H1 (cell line): ENCODE data around the gene TAS1R1. TPM values are rescaled to one million over a fixed set of nuclear protein-coding genes. Genes with fewer than 3 reads are reported as not detected.

Experiments used
- CTCF ChIA-PET: fragments of 300-600 bp; sonication (Branson Sonifier 250); formaldehyde crosslinking; loops from one replicate; lab custom pipeline; 2021; ENCODE audit not compliant: partially characterized antibody; lab: Charles Lee
- POLR2A ChIA-PET: fragments of 300-600 bp; sonication (Branson Sonifier 250); formaldehyde crosslinking; loops from one replicate; lab custom pipeline; 2021; ENCODE audit warnings: inconsistent platforms; ENCODE audit not compliant: partially characterized antibody; lab: Charles Lee
- DNase-seq, 2 experiments: peaks; one replicate each; pipeline versions ENCODE4 v3.0.0 to v3.0.0-alpha.2; 2010 to 2022; ENCODE audit warnings: low spot score in 2 of 2, low read depth in 1 of 2, mixed read lengths in 1 of 2
- FAIRE-seq: peaks from 2 replicates; lab custom pipeline; 2011; peaks lifted over from hg19 to GRCh38; lab: Jason Lieb, UNC
- H2AFZ ChIP-seq: 2 replicates; pipeline ENCODE4 v1.8.1; 2012; ENCODE audit warnings: low read length, inconsistent platforms
- H2AK5ac ChIP-seq: 2 replicates; pipeline ENCODE4 v1.6.1; 2013; ENCODE audit warnings: low read depth, low read length
- H2BK120ac ChIP-seq: replicated peaks from 2 replicates; pipeline ENCODE3; 2013; ENCODE audit warnings: low read depth, low read length, inconsistent platforms
- H2BK12ac ChIP-seq: 2 replicates; pipeline ENCODE4 v1.6.1; 2013; ENCODE audit warnings: low read depth, low read length
- H2BK15ac ChIP-seq: 2 replicates; pipeline ENCODE4 v1.6.1; 2013; ENCODE audit warnings: low read length
- H2BK20ac ChIP-seq: 2 replicates; pipeline ENCODE4 v1.6.1; 2013; ENCODE audit warnings: low read length
- H2BK5ac ChIP-seq: 2 replicates; pipeline ENCODE4 v1.6.1; 2013; ENCODE audit warnings: low read depth, low read length
- H3K14ac ChIP-seq: 2 replicates; pipeline ENCODE4 v1.6.1; 2013; ENCODE audit warnings: inconsistent platforms; ENCODE audit not compliant: insufficient read length
- H3K18ac ChIP-seq: 2 replicates; pipeline ENCODE4 v1.6.1; 2013; ENCODE audit warnings: low read length; ENCODE audit errors: extremely low read depth
- H3K23ac ChIP-seq: 2 replicates; pipeline ENCODE4 v1.6.1; 2013; ENCODE audit warnings: inconsistent platforms; ENCODE audit not compliant: insufficient read length
- H3K23me2 ChIP-seq: 2 replicates; pipeline ENCODE4 v1.6.1; 2013; ENCODE audit warnings: low read depth, low read length
- H3K27ac ChIP-seq: 2 replicates; pipeline ENCODE4 v1.6.1; 2011; ENCODE audit warnings: low read depth, low read length, inconsistent platforms
- H3K27me3 ChIP-seq, 4 experiments: replicated peaks in 1 of 4; 1 replicate in 1 of 4; 2 replicates in 3 of 4; pipeline versions ENCODE4 v1.6.1 to v1.8.1; 2011 to 2013; ENCODE audit warnings: low read length in 3 of 4, mild to moderate bottlenecking in 3 of 4, inconsistent platforms in 2 of 4, mixed read lengths in 2 of 4, moderate library complexity in 1 of 4; ENCODE audit not compliant: control insufficient read depth in 3 of 4, insufficient read depth in 3 of 4; ENCODE audit errors: extremely low read depth in 1 of 4
- H3K36me3 ChIP-seq, 4 experiments: 2 replicates each; pipeline versions ENCODE4 v1.6.1 to v1.8.1; 2011 to 2013; ENCODE audit warnings: mild to moderate bottlenecking in 4 of 4, low read length in 3 of 4, moderate library complexity in 2 of 4, control low read depth in 1 of 4, inconsistent platforms in 1 of 4; ENCODE audit not compliant: insufficient read depth in 4 of 4, control insufficient read depth in 2 of 4
- H3K4ac ChIP-seq: replicated peaks from 2 replicates; pipeline ENCODE3; 2013; ENCODE audit warnings: low read length, low read depth, mixed read lengths, inconsistent platforms; ENCODE audit not compliant: insufficient read length
- H3K4me1 ChIP-seq, 4 experiments: replicated peaks in 1 of 4; 1 replicate in 1 of 4; 2 replicates in 3 of 4; pipeline versions ENCODE4 v1.6.1 to v1.8.1; 2011 to 2013; ENCODE audit warnings: low read length in 3 of 4, inconsistent platforms in 2 of 4, mixed read lengths in 1 of 4; ENCODE audit not compliant: insufficient read depth in 4 of 4, control insufficient read depth in 3 of 4
- H3K4me2 ChIP-seq, 2 experiments: 2 replicates each; pipeline versions ENCODE4 v1.6.1 to v1.8.1; 2011 to 2013; ENCODE audit warnings: low read depth in 2 of 2, low read length in 2 of 2, control low read depth in 1 of 2, inconsistent platforms in 1 of 2, mild to moderate bottlenecking in 1 of 2; ENCODE audit not compliant: insufficient read depth in 1 of 2
- H3K4me3 ChIP-seq, 4 experiments: fragments of 200-600, 300-600 bp in 1 of 4; sonication (generic), shearing (Covaris generic), sonication (Bioruptor Twin) in 1 of 4; 2 replicates each; pipeline versions ENCODE4 v1.5.1 to v1.8.1; 2011 to 2016; ENCODE audit warnings: low read length in 4 of 4, low read depth in 3 of 4, control low read depth in 2 of 4, inconsistent platforms in 2 of 4, mild to moderate bottlenecking in 2 of 4, mixed read lengths in 1 of 4, moderate library complexity in 1 of 4; ENCODE audit not compliant: insufficient read depth in 2 of 4; ENCODE audit errors: extremely low read depth in 1 of 4
- H3K56ac ChIP-seq: replicated peaks from 2 replicates; pipeline ENCODE3; 2013; ENCODE audit warnings: low read depth, mild to moderate bottlenecking, mixed read lengths, low read length, inconsistent platforms; ENCODE audit not compliant: insufficient read length
- H3K79me1 ChIP-seq: 2 replicates; pipeline ENCODE4 v1.6.1; 2013; ENCODE audit warnings: low read depth, low read length, control low read depth
- H3K79me2 ChIP-seq, 2 experiments: 2 replicates each; pipeline versions ENCODE4 v1.6.1 to v1.8.1; 2012 to 2013; ENCODE audit warnings: low read length in 2 of 2, mild to moderate bottlenecking in 2 of 2, inconsistent platforms in 1 of 2; ENCODE audit not compliant: insufficient read depth in 2 of 2, control insufficient read depth in 1 of 2
- H3K9ac ChIP-seq, 4 experiments: replicated peaks in 1 of 4; 1 replicate in 1 of 4; 2 replicates in 3 of 4; pipeline versions ENCODE4 v1.6.1 to v1.8.1; 2011 to 2013; ENCODE audit warnings: low read depth in 3 of 4, low read length in 3 of 4, control low read depth in 2 of 4, mild to moderate bottlenecking in 2 of 4, moderate library complexity in 2 of 4, inconsistent platforms in 1 of 4; ENCODE audit errors: extremely low read depth in 1 of 4
- H3K9me3 ChIP-seq, 2 experiments: 2 replicates each; pipeline versions ENCODE4 v1.6.1 to v1.8.1; 2012 to 2013; ENCODE audit warnings: mild to moderate bottlenecking in 2 of 2, moderate library complexity in 2 of 2, control low read depth in 1 of 2, inconsistent platforms in 1 of 2, low read depth in 1 of 2, low read length in 1 of 2, mixed read lengths in 1 of 2; ENCODE audit not compliant: insufficient read depth in 2 of 2
- H4K20me1 ChIP-seq, 2 experiments: replicated peaks in 1 of 2; 2 replicates each; pipeline versions ENCODE3 to v1.8.1; 2011 to 2013; ENCODE audit warnings: inconsistent platforms in 2 of 2, low read length in 2 of 2, mild to moderate bottlenecking in 1 of 2; ENCODE audit not compliant: insufficient read depth in 2 of 2, control insufficient read depth in 1 of 2
- H4K5ac ChIP-seq: 2 replicates; pipeline ENCODE4 v1.6.1; 2013; ENCODE audit warnings: low read length, low read depth, mixed read lengths, inconsistent platforms; ENCODE audit not compliant: insufficient read length
- H4K8ac ChIP-seq: 2 replicates; pipeline ENCODE4 v1.8.0; 2013; ENCODE audit warnings: mild to moderate bottlenecking, moderate library complexity, low read length, inconsistent platforms; ENCODE audit not compliant: insufficient read depth; ENCODE audit errors: extremely low read depth
- H4K91ac ChIP-seq: replicated peaks from 2 replicates; pipeline ENCODE3; 2013; ENCODE audit warnings: low read length, mixed read lengths, inconsistent platforms; ENCODE audit not compliant: insufficient read length
- CBX8 ChIP-seq: fragments of 300-800, 300-1000 bp; sonication (generic); IDR thresholded peaks from 2 replicates; pipeline ENCODE4 v1.7.1; 2016; ENCODE audit warnings: low read depth, low read length, borderline replicate concordance
- SIX5 ChIP-seq: IDR thresholded peaks from 2 replicates; pipeline ENCODE4 v1.6.1; 2011; ENCODE audit warnings: mild to moderate bottlenecking, low read depth, low read length
- SP2 ChIP-seq: IDR thresholded peaks from 2 replicates; pipeline ENCODE4 v1.6.1; 2012; ENCODE audit warnings: mild to moderate bottlenecking, low read length, inconsistent platforms
- TEAD4 ChIP-seq: IDR thresholded peaks from 2 replicates; pipeline ENCODE4 v1.6.1; 2012; ENCODE audit warnings: low read depth, low read length, inconsistent platforms, mixed read lengths
- WGBS, 2 experiments: shearing (Covaris generic) in 1 of 2; methylation state at CpG; one replicate each; pipeline versions ENCODE4 v1.1.6 to v1.1.7; 2013 to 2015; ENCODE audit warnings: low lambda C conversion rate in 2 of 2, mixed read lengths in 2 of 2, inconsistent platforms in 1 of 2, low coverage in 1 of 2, missing lambda C conversion rate in 1 of 2; ENCODE audit not compliant: insufficient replicate concordance in 2 of 2, insufficient coverage in 1 of 2, insufficient read length in 1 of 2; ENCODE audit errors: extremely low coverage in 1 of 2, missing lambda C conversion rate in 1 of 2; 5-methylcytosine and 5-hydroxymethylcytosine counted together
- polyA plus RNA-seq, 7 experiments: library from polyadenylated mRNA; depleted of rRNA in 3 of 7; stranded (reverse) in 5 of 7; unstranded in 2 of 7; fragments of >200 nt in 5 of 7; fragments of 200-250 nt in 2 of 7; gene quantifications; 1 replicate in 5 of 7; 2 replicates in 1 of 7; 4 replicates in 1 of 7; pipeline versions ENCODE4 v1.2.1 to v1.2.3, GENCODE V29; 2011 to 2013; ENCODE audit warnings: missing spikeins in 2 of 7, mixed read lengths in 2 of 7
- total RNA-seq: library from RNA; stranded (reverse); fragmentation: NEBNext Ultra II Directional; extraction: Animal tissue kit (Norgen Biotek cat#: 25700); gene quantifications from 2 replicates; pipeline ENCODE4 v1.2.1, GENCODE V29; 2021

TAS1R1 gene
- total and polyA plus RNA-seq, 2 of the 8 experiments (the other 6 are each of a cell fraction or from before 2014, with no cell fraction given), result 0.26 TPM; not detected in 1

GRCh38 chr1:6621429-6622391, 66.6 kb downstream of the TAS1R1 start:
- no peak overlapping the region for H3K9ac ChIP-seq
- peaks cover 16 to 67% (median 34%) of the 10 kb centered on the region in 4 experiments for H3K36me3 ChIP-seq
- no peak overlapping the region for H3K14ac ChIP-seq
- WGBS, 2 experiments, result 93% methylated on average over 41 of the region's 41 CpGs; no CpG with 5 or more reads in 1 of the 2 experiments
- H2BK120ac ChIP-seq, result no peak overlapping the region
- FAIRE-seq, result no peak
- H2BK15ac ChIP-seq, result no peak overlapping the region
- H3K4ac ChIP-seq, result no peak overlapping the region
- H4K20me1 ChIP-seq, result peaks cover 18 to 22% of the 10 kb centered on the region in 2 experiments
- no peaks in the 10 kb centered on the region for H3K9me3 ChIP-seq
- no peak overlapping the region for H3K27ac ChIP-seq
- no peak for DNase-seq
- H2BK12ac ChIP-seq, result no peak overlapping the region
- H2AFZ ChIP-seq, result no peak overlapping the region
- no peak overlapping the region for H2BK20ac ChIP-seq
- no peak overlapping the region for H4K8ac ChIP-seq
- no peak overlapping the region for H3K4me3 ChIP-seq
- H3K56ac ChIP-seq, result no peak overlapping the region
- no peak overlapping the region for H3K18ac ChIP-seq
- ChIA-PET POLR2A (interaction anchor here (0.6 to 14.3 kb wide), 5 partner anchors 12 to 68 kb away, joined by 3 to 175 read pairs (median 5); partner anchors contain the start of gene KLHL21), CTCF (interaction anchor here (0.7 to 4.7 kb wide), 5 partner anchors 11 to 218 kb away, joined by 3 to 21 read pairs (median 9); no protein-coding TSS in a partner anchor)
- H3K23ac ChIP-seq, result no peak overlapping the region
- no peaks in the 10 kb centered on the region for H3K27me3 ChIP-seq
- H4K5ac ChIP-seq, result no peak overlapping the region
- H3K79me1 ChIP-seq, result peaks cover 3% of the 10 kb centered on the region
- no peak overlapping the region for H4K91ac ChIP-seq
- no peak overlapping the region for H3K4me2 ChIP-seq
- H2BK5ac ChIP-seq, result no peak overlapping the region
- peaks cover 4 to 63% of the 10 kb centered on the region in 2 experiments for H3K79me2 ChIP-seq
- TF ChIP-seq CBX8 (no peak), TEAD4 (no peak), SP2 (no peak), SIX5 (no peak)
- TF ChIP-seq, all 59 proteins: peak for 0
- H3K4me1 ChIP-seq, result 0 out of 7 replicates have a peak, but pooled peaks cover 0 to 2% (median 0%) of the 10 kb centered on the region in 4 experiments
- no peaks in the 10 kb centered on the region; the same call in 1 of the 2 replicates for H3K23me2 ChIP-seq
- no peak overlapping the region for H2AK5ac ChIP-seq
